ENCODE data around the gene FRMD4B.
A peak's percentile ranks its signal among the peaks of the same experiment; 100 is the strongest.

The FRMD4B gene

GRCh38 chr3:69161587-69162307 lies 224.1 kb downstream of the FRMD4B start:
- Histone ChIP-seq H2AFZ (ENCODE audit: low read depth, low read length) (no peak overlapping the region), H4K20me1 (ENCODE audit: insufficient read depth, low read length) (no peaks in the 10 kb centered on the region), H3K9me3 (ENCODE audit: insufficient read depth, low read length, severe bottlenecking) (no peaks in the 10 kb centered on the region), H3K4me1 (ENCODE audit: insufficient read depth, low read length) (no peaks in the 10 kb centered on the region), H3K4me3 (ENCODE audit: low read depth in 1 of 2, low read length in 2 of 2) (no peak overlapping the region), H3K36me3 (ENCODE audit: insufficient read depth, low read length) (no peaks in the 10 kb centered on the region), H3K9ac (ENCODE audit: low read depth, low read length) (no peak overlapping the region), H3K79me2 (ENCODE audit: insufficient read depth, low read length) (no peaks in the 10 kb centered on the region), H3K27ac (ENCODE audit: low read length) (no peak overlapping the region), H3K27me3 (ENCODE audit: insufficient read depth, low read length, poor library complexity) (no peaks in the 10 kb centered on the region), H3K4me2 (ENCODE audit: insufficient read depth, low read length) (no peak overlapping the region)
- ATAC-seq (ENCODE audit: insufficient read depth, low read depth) = peak; percentile 75
- peak; percentile 46 for DNase-seq
- TF ChIP-seq EZH2 (IDR thresholded peaks at IDR 0.05; ENCODE audit: borderline replicate concordance, low read depth, low read length, severe bottlenecking) (no peak), CTCF (IDR thresholded peaks at IDR 0.05; ENCODE audit: borderline replicate concordance, extremely low read depth, low read length, poor library complexity, severe bottlenecking) (peak; percentile 98)

- Histone ChIP-seq H3K9ac (ENCODE audit: low read depth, low read length) (no peak overlapping the region), H3K9me3 (ENCODE audit: insufficient read depth, low read length, severe bottlenecking) (no peaks in the 10 kb centered on the region), H4K20me1 (ENCODE audit: insufficient read depth, low read length) (no peaks in the 10 kb centered on the region), H3K79me2 (ENCODE audit: insufficient read depth, low read length) (no peaks in the 10 kb centered on the region), H2AFZ (ENCODE audit: low read depth, low read length) (no peak overlapping the region), H3K4me2 (ENCODE audit: insufficient read depth, low read length) (no peak overlapping the region), H3K27me3 (ENCODE audit: insufficient read depth, low read length, poor library complexity) (no peaks in the 10 kb centered on the region), H3K27ac (ENCODE audit: low read length) (no peak overlapping the region), H3K4me3 (ENCODE audit: low read depth in 1 of 2, low read length in 2 of 2) (no peak overlapping the region), H3K36me3 (ENCODE audit: insufficient read depth, low read length) (no peaks in the 10 kb centered on the region), H3K4me1 (ENCODE audit: insufficient read depth, low read length) (no peaks in the 10 kb centered on the region)
- DNase-seq (no peak), ATAC-seq (ENCODE audit: insufficient read depth, low read depth) (no peak)
- TF ChIP-seq CTCF (IDR thresholded peaks at IDR 0.05; ENCODE audit: borderline replicate concordance, extremely low read depth, low read length, poor library complexity, severe bottlenecking) = no peak
- no peak for TF ChIP-seq EZH2 (IDR thresholded peaks at IDR 0.05; ENCODE audit: borderline replicate concordance, low read depth, low read length, severe bottlenecking)
These were observed 225.4 kb downstream of the FRMD4B start for GRCh38 chr3:69160525-69160924.

GRCh38 chr3:69160107-69160506 lies 225.8 kb downstream of the FRMD4B start:
- Histone ChIP-seq H3K4me1 (ENCODE audit: insufficient read depth, low read length) (no peaks in the 10 kb centered on the region), H3K4me2 (ENCODE audit: insufficient read depth, low read length) (no peak overlapping the region), H3K27me3 (ENCODE audit: insufficient read depth, low read length, poor library complexity) (no peaks in the 10 kb centered on the region), H2AFZ (ENCODE audit: low read depth, low read length) (no peak overlapping the region), H3K79me2 (ENCODE audit: insufficient read depth, low read length) (no peaks in the 10 kb centered on the region), H3K9me3 (ENCODE audit: insufficient read depth, low read length, severe bottlenecking) (no peaks in the 10 kb centered on the region), H3K36me3 (ENCODE audit: insufficient read depth, low read length) (no peaks in the 10 kb centered on the region), H3K27ac (ENCODE audit: low read length) (no peak overlapping the region), H3K9ac (ENCODE audit: low read depth, low read length) (no peak overlapping the region), H3K4me3 (ENCODE audit: low read depth in 1 of 2, low read length in 2 of 2) (no peak overlapping the region), H4K20me1 (ENCODE audit: insufficient read depth, low read length) (no peaks in the 10 kb centered on the region)
- DNase-seq = no peak
- no peak for TF ChIP-seq EZH2 (IDR thresholded peaks at IDR 0.05; ENCODE audit: borderline replicate concordance, low read depth, low read length, severe bottlenecking)
- no peak for TF ChIP-seq CTCF (IDR thresholded peaks at IDR 0.05; ENCODE audit: borderline replicate concordance, extremely low read depth, low read length, poor library complexity, severe bottlenecking)
- 0 out of 3 replicates have a peak, but pooled peaks have one; percentile 18 for ATAC-seq (ENCODE audit: insufficient read depth, low read depth)

All from DND-41 (cell line).